Fibroblast of lung (primary cell): Measurements from ENCODE around the gene NAGLU. TPM values are rescaled to one million over a fixed set of nuclear protein-coding genes. Genes with fewer than 3 reads are reported as not detected.

ENCODE experiments used
- DNase-seq, 2 donors: peaks; one replicate each; pipeline versions ENCODE4 v3.0.0 to v3.0.0-alpha.2; 2010; ENCODE audit warnings: low read depth in 2 of 2
- H2AFZ ChIP-seq: 2 replicates; pipeline ENCODE4 v1.5.1; 2012; ENCODE audit warnings: low read length, control low read depth, inconsistent platforms
- H3K27ac ChIP-seq: 2 replicates; pipeline ENCODE4 v1.5.1; 2011; ENCODE audit warnings: low read length, control low read depth; ENCODE audit not compliant: insufficient read depth
- H3K27me3 ChIP-seq: 2 replicates; pipeline ENCODE4 v1.5.1; 2011; ENCODE audit warnings: mild to moderate bottlenecking, low read length; ENCODE audit not compliant: control insufficient read depth, insufficient read depth
- H3K36me3 ChIP-seq: 2 replicates; pipeline ENCODE4 v1.5.1; 2011; ENCODE audit warnings: low read length; ENCODE audit not compliant: control insufficient read depth, insufficient read depth
- H3K4me1 ChIP-seq: 2 replicates; pipeline ENCODE4 v1.5.1; 2011; ENCODE audit warnings: low read length; ENCODE audit not compliant: control insufficient read depth, insufficient read depth; ENCODE audit errors: extremely low read depth
- H3K4me2 ChIP-seq: 2 replicates; pipeline ENCODE4 v1.5.1; 2011; ENCODE audit warnings: low read length, control low read depth; ENCODE audit not compliant: insufficient read depth; ENCODE audit errors: extremely low read depth
- H3K4me3 ChIP-seq, 4 experiments: fragments of 200-600 bp in 1 of 4; sonication (generic) in 1 of 4; replicated peaks in 1 of 4; 2 replicates each; pipeline ENCODE4 v1.5.1; 2011 to 2016; ENCODE audit warnings: low read length in 4 of 4, low read depth in 3 of 4, mild to moderate bottlenecking in 3 of 4, control low read depth in 2 of 4, inconsistent platforms in 1 of 4, mixed read lengths in 1 of 4; ENCODE audit not compliant: insufficient read depth in 1 of 4; ENCODE audit errors: control extremely low read depth in 1 of 4
- H3K79me2 ChIP-seq: 2 replicates; pipeline ENCODE4 v1.5.1; 2012; ENCODE audit warnings: mild to moderate bottlenecking, low read length, inconsistent platforms; ENCODE audit not compliant: control insufficient read depth, insufficient read depth
- H3K9ac ChIP-seq: 2 replicates; pipeline ENCODE4 v1.5.1; 2011; ENCODE audit warnings: mild to moderate bottlenecking, low read length, control low read depth; ENCODE audit not compliant: insufficient read depth
- H3K9me3 ChIP-seq: 2 replicates; pipeline ENCODE4 v1.5.1; 2012; ENCODE audit warnings: low read depth, low read length; ENCODE audit not compliant: control insufficient read depth, insufficient read depth
- H4K20me1 ChIP-seq: 2 replicates; pipeline ENCODE4 v1.5.1; 2011; ENCODE audit warnings: low read length; ENCODE audit not compliant: control insufficient read depth, insufficient read depth; ENCODE audit errors: extremely low read depth
- CTCF ChIP-seq, 2 donors: IDR thresholded peaks in 1 of 2; conservative IDR thresholded peaks in 1 of 2; 1 replicate in 1 of 2; 2 replicates in 1 of 2; pipeline ENCODE4 v1.5.1; 2011 to 2012; ENCODE audit warnings: low read length in 2 of 2, control low read depth in 1 of 2, inconsistent platforms in 1 of 2, low read depth in 1 of 2, mild to moderate bottlenecking in 1 of 2
- EZH2 ChIP-seq: IDR thresholded peaks from 2 replicates; pipeline ENCODE4 v1.5.1; 2012; ENCODE audit warnings: low read length, control low read depth, mild to moderate bottlenecking; ENCODE audit errors: missing control alignments
- polyA plus RNA-seq, 2 donors: library from polyadenylated mRNA; depleted of rRNA in 1 of 2; stranded (reverse) in 1 of 2; unstranded in 1 of 2; fragments of >200 nt; gene quantifications; 2 replicates each; pipeline ENCODE4 v1.2.1, GENCODE V29; 2011 to 2012; ENCODE audit warnings: missing spikeins in 1 of 2
- total RNA-seq: library from RNA; depleted of rRNA; stranded (reverse); fragments of >200 nt; gene quantifications from 2 replicates; pipeline ENCODE4 v1.2.1, GENCODE V29; 2014

The NAGLU gene
- total and polyA plus RNA-seq, 2 donors (not counting 1 experiment from before 2014, with no cell fraction given), result 19.5 to 31.9 TPM

DNA sequence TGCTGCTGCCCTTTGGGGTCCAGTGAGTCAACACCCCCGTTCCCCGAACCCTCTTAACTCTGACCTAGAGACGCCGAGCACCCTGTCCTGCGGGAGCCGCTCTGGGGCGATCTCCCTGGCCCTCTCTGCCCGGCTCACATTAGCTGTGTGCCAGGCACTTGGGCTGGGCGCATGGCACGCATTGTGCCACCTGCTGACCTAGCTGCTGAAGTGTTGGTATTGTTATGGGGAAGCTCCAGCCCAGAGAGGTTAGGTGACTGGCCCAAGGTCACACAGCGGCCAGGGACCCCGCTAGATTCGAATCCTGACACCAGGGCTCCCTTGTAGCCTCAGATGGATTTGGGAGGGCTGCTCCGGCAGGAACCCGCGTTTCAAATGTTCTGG is 17.8 kb downstream of the NAGLU start:
- H3K9ac ChIP-seq, result peak overlapping the region; percentile 78
- peak overlapping the region; percentile 84 for H3K27ac ChIP-seq
- H2AFZ ChIP-seq, result no peak overlapping the region
- peaks cover 3% of the 10 kb centered on the region for H3K4me1 ChIP-seq
- peaks cover 4% of the 10 kb centered on the region for H3K79me2 ChIP-seq
- H3K36me3 ChIP-seq, result peaks cover 4% of the 10 kb centered on the region
- H3K4me2 ChIP-seq, result peak overlapping the region; percentile 97
- no peaks in the 10 kb centered on the region for H4K20me1 ChIP-seq
- H3K9me3 ChIP-seq, result no peaks in the 10 kb centered on the region
- DNase-seq, result no peak
- no peak for TF ChIP-seq EZH2
- TF ChIP-seq CTCF (conservative IDR thresholded peaks at IDR 0.05 in 1 of 2, IDR thresholded peaks at IDR 0.05 in 1 of 2; ENCODE audit: low read depth in 1 of 2, low read length in 2 of 2), result no peak
- peak overlapping the region; percentile 79 to 88 (median 86) for H3K4me3 ChIP-seq
- no peaks in the 10 kb centered on the region for H3K27me3 ChIP-seq

- no peaks in the 10 kb centered on the region for H4K20me1 ChIP-seq
Measured at GRCh38 chr17:42554250-42555121, 18.4 kb downstream of the NAGLU start.

More at GRCh38 chr17:42554250-42555121, 18.4 kb downstream of the NAGLU start:
- TF ChIP-seq EZH2 (no peak), CTCF (conservative IDR thresholded peaks at IDR 0.05 in 1 of 2, IDR thresholded peaks at IDR 0.05 in 1 of 2; ENCODE audit: low read depth in 1 of 2, low read length in 2 of 2) (no peak)
- H3K27ac ChIP-seq, result peak overlapping the region; percentile 84
- H3K4me2 ChIP-seq, result peak overlapping the region; percentile 97
- no peaks in the 10 kb centered on the region for H3K27me3 ChIP-seq
- no peaks in the 10 kb centered on the region for H3K9me3 ChIP-seq
- peaks cover 4% of the 10 kb centered on the region for H3K79me2 ChIP-seq
- DNase-seq, result peak; percentile 78 to 83
- peak overlapping the region; percentile 78 for H3K9ac ChIP-seq
- H3K4me3 ChIP-seq, result peak overlapping the region; percentile 79 to 88 (median 86)
- H3K4me1 ChIP-seq, result peaks cover 3% of the 10 kb centered on the region
- peaks cover 4% of the 10 kb centered on the region for H3K36me3 ChIP-seq
- peak overlapping the region; percentile 75 for H2AFZ ChIP-seq
